ENCODE data around the gene LRRC8C. TPM values are rescaled to one million over a fixed set of nuclear protein-coding genes. Genes with fewer than 3 reads are reported as not detected.

The LRRC8C gene
- total RNA-seq, 1 donor from 2014 or later = 6.2 TPM

GRCh38 chr1:89669441-89669840 lies 36.5 kb downstream of the LRRC8C start:
- intact Hi-C loops (cut with micrococcal nuclease) = no loop called here
- Histone ChIP-seq H3K4me3 (no peak overlapping the region), H3K27ac (replicated peaks) (no peak overlapping the region), H3K36me3 (no peaks in the 10 kb centered on the region), H3K27me3 (ENCODE audit: low read depth) (no peaks in the 10 kb centered on the region), H3K9me3 (replicated peaks) (peaks cover 1% of the 10 kb centered on the region), H3K4me1 (peaks cover 81% of the 10 kb centered on the region)
- TF ChIP-seq, protein P1, sequence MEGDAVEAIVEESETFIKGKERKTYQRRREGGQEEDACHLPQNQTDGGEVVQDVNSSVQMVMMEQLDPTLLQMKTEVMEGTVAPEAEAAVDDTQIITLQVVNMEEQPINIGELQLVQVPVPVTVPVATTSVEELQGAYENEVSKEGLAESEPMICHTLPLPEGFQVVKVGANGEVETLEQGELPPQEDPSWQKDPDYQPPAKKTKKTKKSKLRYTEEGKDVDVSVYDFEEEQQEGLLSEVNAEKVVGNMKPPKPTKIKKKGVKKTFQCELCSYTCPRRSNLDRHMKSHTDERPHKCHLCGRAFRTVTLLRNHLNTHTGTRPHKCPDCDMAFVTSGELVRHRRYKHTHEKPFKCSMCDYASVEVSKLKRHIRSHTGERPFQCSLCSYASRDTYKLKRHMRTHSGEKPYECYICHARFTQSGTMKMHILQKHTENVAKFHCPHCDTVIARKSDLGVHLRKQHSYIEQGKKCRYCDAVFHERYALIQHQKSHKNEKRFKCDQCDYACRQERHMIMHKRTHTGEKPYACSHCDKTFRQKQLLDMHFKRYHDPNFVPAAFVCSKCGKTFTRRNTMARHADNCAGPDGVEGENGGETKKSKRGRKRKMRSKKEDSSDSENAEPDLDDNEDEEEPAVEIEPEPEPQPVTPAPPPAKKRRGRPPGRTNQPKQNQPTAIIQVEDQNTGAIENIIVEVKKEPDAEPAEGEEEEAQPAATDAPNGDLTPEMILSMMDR (IDR thresholded peaks at IDR 0.05; ENCODE audit: borderline replicate concordance) = no peak
- DNase-seq = no peak

GRCh38 chr1:89670163-89670562 lies 37.2 kb downstream of the LRRC8C start:
- no peaks in the 10 kb centered on the region for H3K9me3 ChIP-seq (replicated peaks)
- H3K27me3 ChIP-seq (ENCODE audit: low read depth) = no peaks in the 10 kb centered on the region
- intact Hi-C loops (cut with micrococcal nuclease) = no loop called here
- DNase-seq = no peak
- no peaks in the 10 kb centered on the region for H3K36me3 ChIP-seq
- no peak overlapping the region for H3K27ac ChIP-seq (replicated peaks)
- H3K4me1 ChIP-seq = peaks cover 76% of the 10 kb centered on the region
- TF ChIP-seq, protein P1 (IDR thresholded peaks at IDR 0.05; ENCODE audit: borderline replicate concordance) = no peak
- H3K4me3 ChIP-seq = no peak overlapping the region

DNA sequence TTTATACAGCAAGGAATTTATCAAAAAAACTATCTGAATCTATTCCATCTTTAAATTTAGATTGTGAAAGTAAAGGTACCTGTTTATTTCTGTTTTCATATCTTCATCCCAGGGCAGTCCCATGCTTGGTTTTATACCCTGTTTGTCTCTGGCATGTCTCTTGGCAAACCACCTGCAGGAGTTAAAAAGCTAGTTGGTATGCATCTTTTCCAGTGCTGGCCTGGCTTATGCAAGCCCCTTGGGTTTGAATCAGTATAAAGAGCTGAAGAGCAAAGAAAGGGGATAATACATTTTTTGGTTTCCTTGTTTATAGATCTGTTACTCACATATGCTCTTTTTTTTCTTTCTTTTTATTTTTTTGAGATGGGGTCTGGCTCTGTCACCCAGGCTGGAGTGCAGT lies 37.8 kb downstream of the LRRC8C start:
- H3K4me3 ChIP-seq = no peak overlapping the region
- intact Hi-C loops (cut with micrococcal nuclease) = no loop called here
- DNase-seq = no peak
- no peaks in the 10 kb centered on the region for H3K27me3 ChIP-seq (ENCODE audit: low read depth)
- no peak overlapping the region for H3K27ac ChIP-seq (replicated peaks)
- H3K4me1 ChIP-seq = peaks cover 73% of the 10 kb centered on the region
- H3K36me3 ChIP-seq = no peaks in the 10 kb centered on the region
- TF ChIP-seq, protein P1 (IDR thresholded peaks at IDR 0.05; ENCODE audit: borderline replicate concordance) = no peak
- no peaks in the 10 kb centered on the region for H3K9me3 ChIP-seq (replicated peaks)

GRCh38 chr1:89671775-89672488 lies 39.0 kb downstream of the LRRC8C start:
- Histone ChIP-seq H3K27me3 (ENCODE audit: low read depth) (no peaks in the 10 kb centered on the region), H3K4me3 (no peak overlapping the region), H3K27ac (replicated peaks) (no peak overlapping the region), H3K4me1 (peaks cover 61% of the 10 kb centered on the region), H3K36me3 (no peaks in the 10 kb centered on the region), H3K9me3 (replicated peaks) (no peaks in the 10 kb centered on the region)
- no peak for DNase-seq
- intact Hi-C loops (cut with micrococcal nuclease) = no loop called here
- TF ChIP-seq, protein P1 (IDR thresholded peaks at IDR 0.05; ENCODE audit: borderline replicate concordance) = no peak

GRCh38 chr1:89672489-89673183 lies 39.7 kb downstream of the LRRC8C start:
- H3K4me1 ChIP-seq = peaks cover 54% of the 10 kb centered on the region
- no peaks in the 10 kb centered on the region for H3K36me3 ChIP-seq
- no peak overlapping the region for H3K4me3 ChIP-seq
- no peak overlapping the region for H3K27ac ChIP-seq (replicated peaks)
- DNase-seq = no peak
- H3K27me3 ChIP-seq (ENCODE audit: low read depth) = no peaks in the 10 kb centered on the region
- TF ChIP-seq, protein P1 (IDR thresholded peaks at IDR 0.05; ENCODE audit: borderline replicate concordance) = no peak
- no peaks in the 10 kb centered on the region for H3K9me3 ChIP-seq (replicated peaks)
- intact Hi-C loops (cut with micrococcal nuclease) = no loop called here

Measured in left ventricle myocardium inferior (tissue), 1 donor.